Measurements from ENCODE around the gene SLC35D2.

SLC35D2 gene

GRCh38 chr9:96383165-96383942, at the start of gene SLC35D2:
Gene SLC35D2, minus strand, starts transcription at chr9:96383711. Its CDS starts 77 bp downstream, at chr9:96383634.
- DNase-seq = peak; percentile 25

DNA sequence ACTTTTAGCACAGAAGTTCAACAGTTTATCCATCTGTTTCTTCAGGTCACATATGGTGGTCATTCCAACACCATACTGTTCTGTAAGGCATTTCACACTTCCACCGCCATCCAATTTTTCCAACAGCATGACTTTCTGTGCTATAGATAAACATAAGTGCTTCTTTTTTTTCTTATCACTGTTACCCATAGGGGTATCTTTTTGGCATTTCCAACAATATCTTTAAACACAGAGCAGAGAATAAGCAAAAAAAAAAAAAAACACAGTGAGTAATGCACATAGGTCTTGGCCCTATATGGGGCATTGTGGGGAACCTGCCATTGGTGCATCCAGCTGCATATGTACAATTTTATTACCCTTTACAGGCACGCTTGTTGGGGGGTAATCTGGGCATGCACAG, 46.9 kb upstream of the SLC35D2 start:
- no peak for DNase-seq

- no peak for DNase-seq
Observed at GRCh38 chr9:96429732-96430131, 46.2 kb upstream of the SLC35D2 start.

GRCh38 chr9:96425500-96426169, 42.1 kb upstream of the SLC35D2 start:
- no peak for DNase-seq

DNA sequence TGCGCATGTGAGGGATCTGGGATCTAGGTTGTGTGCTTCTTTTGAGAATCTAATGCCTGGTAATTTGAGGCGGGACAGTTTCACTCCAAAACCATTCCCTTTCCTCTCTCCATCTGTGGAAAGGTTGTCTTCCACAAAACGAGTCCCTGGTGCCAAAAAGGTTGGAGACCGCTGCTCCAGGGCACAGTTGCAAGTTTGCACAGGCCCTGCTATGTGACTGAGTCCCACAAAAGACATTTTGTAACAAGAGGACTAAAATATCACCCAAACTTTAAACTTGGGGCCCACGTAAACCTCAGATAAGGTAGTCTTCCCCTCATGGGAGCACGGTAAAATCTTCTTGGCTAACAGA, 40.5 kb upstream of the SLC35D2 start:
- DNase-seq = no peak

DNA sequence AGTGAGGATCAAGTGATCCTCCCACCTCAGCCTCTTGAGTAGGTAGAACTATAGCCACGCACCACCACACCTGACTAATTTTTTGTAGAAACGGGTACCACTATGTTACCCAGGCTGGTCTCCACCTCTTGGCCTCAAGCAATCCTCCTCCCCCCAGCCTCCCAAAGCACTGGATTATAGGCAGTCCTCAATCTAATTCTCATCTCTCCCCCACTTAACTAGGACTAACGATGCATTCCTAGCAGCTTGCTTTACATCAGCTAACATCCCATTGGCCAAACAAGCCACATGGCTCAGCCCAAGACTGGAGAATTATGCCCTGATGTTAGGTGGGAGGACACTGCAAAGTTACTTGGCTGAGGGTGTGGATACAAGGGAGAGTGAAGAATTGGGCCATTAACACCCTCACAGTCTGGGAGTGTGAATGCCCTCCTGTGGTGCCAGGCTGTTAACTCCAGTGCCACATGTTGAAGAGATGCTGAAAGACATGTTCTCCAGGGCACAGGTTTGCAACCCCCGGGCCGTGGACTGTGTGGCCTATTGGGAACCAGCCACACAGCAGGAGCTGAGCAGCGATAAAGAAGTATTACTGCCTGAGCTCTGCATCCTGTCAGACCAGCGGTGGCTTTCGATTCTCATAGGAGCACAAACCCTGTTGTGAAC, 39.9 kb upstream of the SLC35D2 start:
- no peak for DNase-seq

DNA sequence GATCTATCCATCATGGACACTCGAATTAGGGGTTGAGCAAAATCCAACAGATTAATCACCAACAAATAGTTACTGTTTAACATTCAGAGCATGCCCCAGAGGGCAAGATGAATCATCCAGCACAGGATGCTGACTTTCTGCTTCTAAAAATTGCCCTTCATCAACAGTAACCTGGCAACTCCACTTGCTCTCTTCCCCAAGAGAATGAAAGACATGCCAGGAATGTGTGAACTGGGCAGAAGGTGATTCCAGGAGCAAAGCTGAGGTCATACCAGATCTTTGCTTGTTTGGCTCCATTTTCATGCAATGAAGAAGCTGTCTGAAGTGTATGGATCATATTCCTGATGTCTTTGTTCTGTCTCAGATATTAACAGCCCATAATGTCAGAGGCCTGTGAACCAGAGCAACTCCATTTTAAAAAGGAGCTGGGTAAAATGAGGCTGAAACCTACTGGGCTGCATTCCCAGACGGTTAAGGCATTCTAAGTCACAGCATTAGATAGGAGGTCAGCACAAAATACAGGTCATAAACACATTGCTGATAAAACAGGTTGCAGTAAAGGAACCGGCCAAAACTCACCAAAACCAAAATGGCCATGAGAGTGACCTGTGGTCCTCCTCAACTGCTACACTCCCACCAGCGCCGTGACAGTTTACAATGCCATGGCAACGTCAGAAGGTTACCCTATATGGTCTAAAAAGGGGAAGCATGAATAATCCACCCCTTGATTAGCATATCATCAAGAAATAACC, 37.1 kb upstream of the SLC35D2 start:
- peak; percentile 26 for DNase-seq

DNA sequence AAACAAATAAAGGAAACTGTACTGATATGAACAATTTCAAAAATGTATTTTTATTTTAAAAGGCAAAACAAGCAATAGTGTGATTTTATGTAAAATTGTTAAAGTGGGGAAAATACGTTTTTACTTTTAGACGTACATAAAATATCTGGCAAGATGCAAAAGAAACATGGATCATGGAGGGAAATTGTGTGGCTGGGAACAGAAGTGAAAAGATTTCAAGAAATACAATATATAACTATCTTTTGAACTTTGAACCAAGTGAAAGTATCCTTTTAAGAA, 36.1 kb upstream of the SLC35D2 start:
- DNase-seq = no peak

DNA sequence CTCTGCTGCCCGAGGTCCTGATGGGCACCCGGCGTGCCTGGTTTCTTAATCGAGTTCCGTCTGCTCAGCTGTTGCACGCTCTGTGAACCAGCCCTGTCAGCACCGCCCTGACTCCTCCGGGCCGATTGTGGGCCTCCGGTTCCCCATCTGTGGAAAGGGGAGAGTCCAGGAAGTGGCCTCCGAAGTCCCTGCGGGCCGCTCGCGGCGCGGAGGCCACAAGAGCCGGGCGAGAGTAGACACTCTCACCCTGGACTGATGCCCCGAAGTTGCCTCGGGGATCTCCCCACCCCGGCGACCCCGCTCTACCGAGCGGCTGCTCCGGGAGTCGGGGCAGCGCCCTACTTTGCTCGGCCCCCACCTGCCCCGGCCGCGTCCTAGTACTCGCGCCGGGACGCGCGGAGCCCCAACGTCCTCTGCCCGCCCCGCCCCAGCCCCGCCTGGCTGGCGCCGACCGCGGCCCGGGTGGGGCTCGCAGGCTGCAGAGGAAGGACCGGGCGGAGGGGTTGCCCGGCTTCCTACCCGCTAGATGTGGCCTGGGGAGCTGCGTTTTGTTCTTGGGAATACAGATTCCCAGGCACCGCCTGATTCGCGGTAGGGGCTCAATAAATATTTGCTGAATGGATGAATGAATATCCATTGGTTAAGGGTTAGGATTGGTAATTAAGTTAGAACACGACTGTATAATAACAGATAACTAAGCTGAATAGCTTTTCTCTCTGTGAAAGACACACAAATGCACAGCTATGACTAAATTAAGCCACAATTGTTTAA, 35.6 kb upstream of the SLC35D2 start:
- peak; percentile 53 for DNase-seq

GRCh38 chr9:96418083-96418919, 34.8 kb upstream of the SLC35D2 start, which contains the start of gene ZNF367:
Gene ZNF367, minus strand, starts transcription at chr9:96418370. Its CDS starts 338 bp downstream, at chr9:96418032.
- DNase-seq = peak; percentile 91

DNA sequence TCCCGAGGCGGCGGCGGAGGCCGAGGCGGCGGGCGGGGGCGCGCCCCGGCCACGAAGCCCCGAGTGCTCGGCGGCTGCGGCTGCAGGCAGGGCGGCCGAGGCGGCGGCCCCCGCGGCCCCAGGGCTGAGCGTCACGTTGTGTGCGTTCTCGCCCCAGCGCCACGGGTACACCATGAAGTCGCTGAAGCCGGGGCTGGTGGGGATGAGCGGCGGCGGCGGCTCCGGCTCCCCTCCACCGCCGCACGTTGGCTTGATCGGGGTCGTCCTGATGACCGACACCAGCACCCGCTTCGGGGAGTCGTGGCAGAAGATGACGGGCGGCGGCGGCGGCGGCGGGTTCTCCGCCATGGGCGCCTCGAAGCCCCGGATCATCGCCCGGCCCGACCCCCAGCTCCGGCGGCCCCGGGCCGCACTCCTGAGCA, 34.2 kb upstream of the SLC35D2 start:
- DNase-seq = no peak

DNA sequence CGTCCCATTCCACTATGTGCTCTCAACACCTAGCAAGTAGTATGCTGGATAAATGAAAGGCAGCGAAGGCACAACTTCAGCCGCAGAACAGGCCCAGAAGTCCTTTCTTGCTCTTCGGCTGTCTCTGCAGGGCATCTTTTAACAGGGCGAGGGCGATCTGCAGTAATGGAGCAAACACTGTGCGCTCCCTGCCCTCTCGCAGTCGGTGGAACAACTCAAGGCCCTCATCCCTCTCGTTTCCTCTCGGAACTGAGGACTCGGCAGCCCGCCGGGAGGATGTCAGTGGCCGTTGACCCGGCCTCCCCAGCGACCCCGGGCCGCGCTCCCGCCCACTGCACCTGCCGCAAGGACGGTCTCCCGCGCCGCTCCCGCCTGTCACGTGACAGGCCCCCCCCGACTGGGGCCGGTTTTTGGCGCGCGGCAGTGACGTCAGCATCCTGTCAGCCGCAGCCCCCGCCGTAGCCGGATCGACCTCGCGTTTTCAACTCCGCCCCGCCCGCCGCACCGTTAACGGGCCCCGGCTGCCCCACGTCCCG, 33.6 kb upstream of the SLC35D2 start:
- DNase-seq = peak; percentile 92

GRCh38 chr9:96413302-96414221, 30.1 kb upstream of the SLC35D2 start:
- peak; percentile 14 for DNase-seq

- DNase-seq = no peak
Observed at GRCh38 chr9:96412174-96412913, 28.8 kb upstream of the SLC35D2 start.

- DNase-seq = no peak
Observed at GRCh38 chr9:96411129-96411838, 27.8 kb upstream of the SLC35D2 start.

DNA sequence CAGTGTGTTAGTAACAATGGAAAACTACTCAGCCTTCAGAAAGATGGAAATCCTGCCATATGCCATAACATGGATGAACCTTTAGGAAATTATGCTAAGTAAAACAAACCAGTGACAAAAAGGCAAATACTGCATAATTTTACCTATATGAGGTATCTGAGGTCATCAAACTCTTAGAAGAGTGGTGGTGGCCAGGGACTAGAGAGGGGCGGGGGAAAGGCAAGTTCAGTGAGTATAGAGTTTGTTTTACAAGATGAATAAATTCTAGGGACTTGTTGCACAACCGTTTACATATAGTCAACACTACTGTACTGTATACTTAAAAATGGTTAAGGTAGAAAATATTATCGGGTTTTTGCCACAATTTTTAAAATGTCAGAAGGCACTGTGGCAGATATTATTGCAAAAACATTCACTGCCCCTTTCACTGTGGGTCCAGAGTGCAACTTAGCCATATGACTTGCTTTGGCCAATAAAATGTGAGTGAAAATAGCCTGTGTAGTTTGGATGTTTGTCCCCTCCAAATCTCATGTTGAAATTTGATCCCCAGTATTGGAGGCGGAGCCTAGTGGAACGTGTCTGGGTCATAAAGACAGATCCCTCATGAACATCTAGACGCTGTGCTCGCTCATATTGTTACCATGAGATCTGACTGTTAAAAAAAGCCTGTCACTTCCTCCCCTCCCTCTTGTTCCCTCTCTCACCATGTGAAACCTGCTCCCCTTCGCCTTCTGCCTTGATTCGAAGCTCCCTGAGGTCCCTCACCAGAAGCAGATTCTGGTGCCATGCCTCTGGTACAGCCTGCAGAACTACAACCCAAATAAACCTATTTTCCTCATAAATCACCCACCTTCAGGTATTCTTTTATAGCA, 25.1 kb upstream of the SLC35D2 start:
- DNase-seq = no peak

DNA sequence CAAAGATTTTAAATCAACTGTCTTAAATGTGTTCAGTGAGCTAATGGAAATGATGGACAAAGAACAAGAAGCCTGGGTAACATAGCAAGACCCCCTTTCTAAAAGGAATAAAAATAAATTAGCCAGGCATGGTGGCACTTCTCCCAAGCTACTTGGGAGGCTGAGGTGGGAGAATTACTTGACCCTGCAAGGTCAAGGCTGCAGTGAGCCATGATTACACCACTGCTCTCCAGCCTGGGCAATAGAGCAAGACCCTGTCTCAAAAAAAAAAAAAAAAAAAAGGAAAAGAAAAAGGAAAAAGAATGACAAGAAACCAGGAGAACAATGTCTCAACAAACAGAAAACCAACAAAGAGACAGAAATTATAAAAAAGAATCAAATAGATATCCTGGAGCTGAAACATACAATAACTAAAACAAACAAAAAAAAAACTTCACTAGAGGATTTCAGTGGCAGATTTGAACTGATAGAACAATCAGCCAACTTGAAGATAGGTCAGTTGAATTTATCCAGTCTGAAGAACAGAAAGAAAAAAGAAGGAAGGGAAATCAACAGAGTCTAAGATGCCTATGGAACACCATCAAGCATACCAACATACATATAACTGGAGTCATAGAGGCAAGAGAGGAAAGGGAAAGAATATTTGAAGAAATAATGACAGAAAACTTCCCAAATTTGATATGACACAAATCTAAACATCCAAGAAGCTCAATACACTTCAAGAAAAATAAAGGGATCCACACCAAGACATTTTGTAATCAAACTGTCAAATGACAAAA, 16.8 kb upstream of the SLC35D2 start:
- DNase-seq = no peak
